SK-N-MC (cell line): Measurements from ENCODE around the gene GRM8.

Experiments
- EZH2 ChIP-seq: fragments of 200-600 bp; sonication (generic); IDR thresholded peaks from one replicate; pipeline ENCODE4 v1.6.1; 2017; ENCODE audit warnings: antibody characterized with exemption
- POLR2AphosphoS5 ChIP-seq: IDR thresholded peaks from 2 replicates; pipeline ENCODE4 v1.6.1; 2012; ENCODE audit warnings: mild to moderate bottlenecking, low read depth, low read length, borderline replicate concordance

DNA sequence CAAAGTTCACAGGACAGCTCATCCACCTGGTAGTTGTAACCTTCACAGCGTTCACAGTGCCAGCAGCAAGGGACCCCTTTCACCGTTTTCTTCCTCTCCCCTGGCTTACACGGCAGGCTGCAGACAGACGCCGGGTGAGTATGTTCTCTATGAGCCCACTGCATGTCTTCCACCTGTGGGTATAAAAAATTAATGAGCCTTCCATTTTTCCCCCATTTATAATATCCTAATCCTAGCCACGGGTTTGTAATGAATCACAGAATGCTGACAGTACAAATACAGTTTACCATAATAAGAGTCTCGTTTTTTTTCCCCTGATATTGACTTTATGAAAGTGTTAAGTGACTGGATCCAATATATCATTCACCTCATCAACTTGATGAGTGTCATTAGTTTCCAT is 719.0 kb downstream of the GRM8 start:
- TF ChIP-seq POLR2AphosphoS5, result no peak
- no peak for TF ChIP-seq EZH2
